Breast epithelium (tissue), 3 donors: ENCODE results near the gene ANTXR1.

Source experiments
- POLR2A ChIP-seq: fragments of 450-650 bp; IDR thresholded peaks from one replicate; pipeline ENCODE4 v1.6.1; 2016; ENCODE audit warnings: antibody characterized with exemption, mild to moderate bottlenecking, moderate library complexity
- POLR2AphosphoS5 ChIP-seq, 3 donors: sonication (generic); formaldehyde crosslinking; IDR thresholded peaks; one replicate each; pipeline ENCODE4 v1.6.1; 2017; ENCODE audit warnings: antibody characterized with exemption in 3 of 3
- TF ChIP-seq, protein P1 (sequence below), 3 donors: fragments of 450-650 bp; IDR thresholded peaks; one replicate each; pipeline ENCODE4 v1.5.1; 2016 to 2017; ENCODE audit warnings: antibody characterized with exemption in 3 of 3, mild to moderate bottlenecking in 3 of 3, moderate library complexity in 3 of 3

GRCh38 chr2:68995916-68996315, 17.1 kb upstream of the ANTXR1 start:
- TF ChIP-seq, protein P1, sequence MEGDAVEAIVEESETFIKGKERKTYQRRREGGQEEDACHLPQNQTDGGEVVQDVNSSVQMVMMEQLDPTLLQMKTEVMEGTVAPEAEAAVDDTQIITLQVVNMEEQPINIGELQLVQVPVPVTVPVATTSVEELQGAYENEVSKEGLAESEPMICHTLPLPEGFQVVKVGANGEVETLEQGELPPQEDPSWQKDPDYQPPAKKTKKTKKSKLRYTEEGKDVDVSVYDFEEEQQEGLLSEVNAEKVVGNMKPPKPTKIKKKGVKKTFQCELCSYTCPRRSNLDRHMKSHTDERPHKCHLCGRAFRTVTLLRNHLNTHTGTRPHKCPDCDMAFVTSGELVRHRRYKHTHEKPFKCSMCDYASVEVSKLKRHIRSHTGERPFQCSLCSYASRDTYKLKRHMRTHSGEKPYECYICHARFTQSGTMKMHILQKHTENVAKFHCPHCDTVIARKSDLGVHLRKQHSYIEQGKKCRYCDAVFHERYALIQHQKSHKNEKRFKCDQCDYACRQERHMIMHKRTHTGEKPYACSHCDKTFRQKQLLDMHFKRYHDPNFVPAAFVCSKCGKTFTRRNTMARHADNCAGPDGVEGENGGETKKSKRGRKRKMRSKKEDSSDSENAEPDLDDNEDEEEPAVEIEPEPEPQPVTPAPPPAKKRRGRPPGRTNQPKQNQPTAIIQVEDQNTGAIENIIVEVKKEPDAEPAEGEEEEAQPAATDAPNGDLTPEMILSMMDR (IDR thresholded peaks at IDR 0.05): no peak
- TF ChIP-seq POLR2A: no peak
- TF ChIP-seq POLR2AphosphoS5 (IDR thresholded peaks at IDR 0.05): no peak
